Mammary epithelial cell (primary cell): ENCODE results near the gene ARPC2.

Source experiments
- EZH2 ChIP-seq: IDR thresholded peaks from 2 replicates; pipeline ENCODE4 v1.6.1; 2012; ENCODE audit warnings: low read length, inconsistent platforms, borderline replicate concordance
- TF ChIP-seq, protein P1 (sequence below), 2 donors: IDR thresholded peaks in 1 of 2; conservative IDR thresholded peaks in 1 of 2; 2 replicates each; pipeline ENCODE4 v1.5.1; 2011 to 2012; ENCODE audit warnings: inconsistent platforms in 2 of 2, low read length in 2 of 2, mild to moderate bottlenecking in 2 of 2, control low read depth in 1 of 2, low read depth in 1 of 2; ENCODE audit not compliant: insufficient read depth in 1 of 2; ENCODE audit errors: extremely low read depth in 1 of 2

DNA sequence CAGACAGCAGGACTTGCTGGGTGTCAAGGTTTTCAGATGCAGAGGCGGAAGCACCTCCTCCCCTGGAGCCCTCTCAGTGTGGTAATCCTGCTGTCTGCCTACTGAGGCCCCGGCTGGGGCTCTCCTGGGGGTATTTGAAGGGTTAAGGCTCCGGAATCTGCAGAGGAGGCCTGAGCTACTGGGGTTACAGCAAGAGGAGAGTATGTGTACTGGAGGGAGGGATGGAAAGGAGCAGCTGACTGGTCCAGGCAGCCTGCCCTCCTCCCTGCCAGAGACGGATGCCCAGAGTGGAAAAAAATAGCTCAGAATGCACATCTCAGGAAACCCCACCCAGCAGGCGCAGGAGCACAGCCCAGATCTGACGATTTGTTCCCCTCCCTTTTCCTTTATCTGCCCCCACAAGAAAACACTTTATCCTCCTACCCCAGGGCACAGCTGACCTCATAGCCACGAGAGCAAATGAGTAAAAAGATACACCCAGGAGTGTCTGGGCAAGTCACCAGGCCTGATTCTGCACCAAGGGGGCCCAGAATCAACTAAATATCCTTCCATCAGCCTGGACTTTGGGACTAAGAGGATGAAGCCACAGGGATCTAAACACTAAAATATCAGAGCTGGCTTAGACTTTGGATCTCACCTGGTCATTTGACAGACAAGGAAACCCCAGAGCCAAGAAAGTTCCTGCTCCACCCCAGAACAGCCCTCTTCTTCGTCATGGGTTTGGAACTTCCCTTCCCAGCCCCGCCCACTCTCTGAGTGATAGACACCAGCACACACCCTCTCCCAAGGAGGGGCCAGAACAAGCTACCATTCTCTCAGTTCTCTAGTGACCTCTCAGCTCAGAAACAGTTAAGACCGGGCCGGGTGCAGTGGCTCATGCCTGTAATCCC, 69.8 kb downstream of the ARPC2 start:
- TF ChIP-seq, protein P1, sequence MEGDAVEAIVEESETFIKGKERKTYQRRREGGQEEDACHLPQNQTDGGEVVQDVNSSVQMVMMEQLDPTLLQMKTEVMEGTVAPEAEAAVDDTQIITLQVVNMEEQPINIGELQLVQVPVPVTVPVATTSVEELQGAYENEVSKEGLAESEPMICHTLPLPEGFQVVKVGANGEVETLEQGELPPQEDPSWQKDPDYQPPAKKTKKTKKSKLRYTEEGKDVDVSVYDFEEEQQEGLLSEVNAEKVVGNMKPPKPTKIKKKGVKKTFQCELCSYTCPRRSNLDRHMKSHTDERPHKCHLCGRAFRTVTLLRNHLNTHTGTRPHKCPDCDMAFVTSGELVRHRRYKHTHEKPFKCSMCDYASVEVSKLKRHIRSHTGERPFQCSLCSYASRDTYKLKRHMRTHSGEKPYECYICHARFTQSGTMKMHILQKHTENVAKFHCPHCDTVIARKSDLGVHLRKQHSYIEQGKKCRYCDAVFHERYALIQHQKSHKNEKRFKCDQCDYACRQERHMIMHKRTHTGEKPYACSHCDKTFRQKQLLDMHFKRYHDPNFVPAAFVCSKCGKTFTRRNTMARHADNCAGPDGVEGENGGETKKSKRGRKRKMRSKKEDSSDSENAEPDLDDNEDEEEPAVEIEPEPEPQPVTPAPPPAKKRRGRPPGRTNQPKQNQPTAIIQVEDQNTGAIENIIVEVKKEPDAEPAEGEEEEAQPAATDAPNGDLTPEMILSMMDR (conservative IDR thresholded peaks at IDR 0.05 in 1 of 2, IDR thresholded peaks at IDR 0.05 in 1 of 2; ENCODE audit: extremely low read depth in 1 of 2, insufficient read depth in 1 of 2, low read depth in 1 of 2, low read length in 2 of 2), result no peak
- TF ChIP-seq EZH2, result no peak
